Stimulated activated CD8-positive, alpha-beta memory T cell treated with anti-CD3 and anti-CD28 coated beads, Interleukin-2, amount 100 ng/mL, for 48 hours (primary cell): ENCODE data around the gene NPFFR1.
"Not testable (repeated sequence)": the region's sequence is repeated elsewhere in the genome, so short reads cannot be mapped to it uniquely, and the experiment has no call there.

ENCODE experiments used
- DNase-seq, 2 donors: peaks; one replicate each; pipeline ENCODE4 v3.0.0-alpha.2; 2020; ENCODE audit warnings: low read depth in 2 of 2

Gene NPFFR1

DNA sequence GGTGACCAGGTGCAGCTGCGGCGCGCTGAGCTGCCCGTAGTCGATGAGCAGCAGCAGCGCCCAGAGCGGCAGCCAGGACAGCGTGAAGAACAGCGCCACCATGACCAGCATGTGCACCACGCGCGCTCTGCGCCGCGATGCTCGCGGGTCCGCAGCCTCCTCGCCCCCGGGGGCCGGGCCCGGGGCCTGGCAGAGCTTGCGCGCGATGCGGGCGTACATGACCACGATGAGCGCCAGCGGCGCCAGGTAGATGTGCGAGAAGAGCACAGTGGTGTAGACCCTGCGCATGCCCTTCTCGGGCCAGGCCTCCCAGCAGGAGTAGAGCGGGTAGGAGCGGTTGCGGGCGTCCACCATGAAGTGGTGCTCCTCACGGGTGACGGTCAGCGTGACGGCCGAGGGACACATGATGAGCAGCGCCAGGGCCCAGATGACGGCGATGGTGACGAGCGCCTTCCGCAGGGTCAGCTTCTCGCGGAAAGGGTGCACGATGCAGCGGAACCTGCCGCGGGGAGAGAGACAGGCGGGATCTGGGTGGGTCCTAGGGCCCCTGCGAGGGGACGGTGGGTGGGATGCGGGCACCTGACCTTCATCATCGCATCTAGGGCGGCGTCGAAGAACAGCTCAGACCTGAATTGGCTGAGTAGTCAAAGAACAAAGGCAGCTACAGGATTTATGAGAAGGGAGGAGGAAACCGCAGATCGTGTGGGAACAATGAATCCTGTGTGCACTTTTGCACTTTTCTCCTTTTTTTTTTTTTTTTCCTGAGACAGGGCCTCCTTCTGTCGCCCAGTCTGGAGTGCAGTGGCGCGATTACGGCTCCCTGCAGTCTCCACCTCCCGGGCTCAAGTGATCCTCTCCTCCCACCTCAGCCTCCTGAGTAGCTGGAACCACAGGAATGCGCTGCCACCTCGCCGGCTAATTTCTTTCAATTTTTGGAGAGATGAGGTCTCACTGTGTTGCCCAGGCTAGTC, 28.2 kb downstream of the NPFFR1 start:
- DNase-seq = no peak

DNA sequence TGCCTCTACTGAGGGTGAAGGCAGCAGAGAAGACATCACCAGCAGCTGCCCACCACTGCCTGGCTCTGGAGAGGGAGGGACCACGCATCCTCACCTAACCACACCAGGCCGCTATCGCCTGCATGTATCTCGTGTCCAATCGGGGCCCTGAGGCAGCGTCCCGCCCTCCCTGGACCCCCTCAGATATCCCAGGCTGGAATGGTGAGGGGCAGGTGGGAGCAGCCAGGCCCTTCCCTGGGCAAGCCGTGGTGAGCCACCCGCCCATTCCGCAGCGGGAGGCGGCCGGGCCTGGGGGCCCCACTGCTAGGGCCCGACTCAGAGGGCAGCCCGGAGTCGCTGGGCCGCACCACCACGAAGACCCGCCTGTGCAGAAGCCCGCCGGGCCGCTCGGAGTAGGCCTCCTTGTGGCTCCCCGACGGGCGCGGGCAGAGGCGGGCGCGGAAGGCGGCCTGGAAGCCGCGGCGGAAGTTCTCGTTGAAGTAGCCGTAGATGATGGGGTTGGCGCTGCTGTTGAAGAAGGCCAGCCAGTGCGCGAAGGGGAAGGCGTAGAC, 29.0 kb downstream of the NPFFR1 start:
- DNase-seq = no peak

DNA sequence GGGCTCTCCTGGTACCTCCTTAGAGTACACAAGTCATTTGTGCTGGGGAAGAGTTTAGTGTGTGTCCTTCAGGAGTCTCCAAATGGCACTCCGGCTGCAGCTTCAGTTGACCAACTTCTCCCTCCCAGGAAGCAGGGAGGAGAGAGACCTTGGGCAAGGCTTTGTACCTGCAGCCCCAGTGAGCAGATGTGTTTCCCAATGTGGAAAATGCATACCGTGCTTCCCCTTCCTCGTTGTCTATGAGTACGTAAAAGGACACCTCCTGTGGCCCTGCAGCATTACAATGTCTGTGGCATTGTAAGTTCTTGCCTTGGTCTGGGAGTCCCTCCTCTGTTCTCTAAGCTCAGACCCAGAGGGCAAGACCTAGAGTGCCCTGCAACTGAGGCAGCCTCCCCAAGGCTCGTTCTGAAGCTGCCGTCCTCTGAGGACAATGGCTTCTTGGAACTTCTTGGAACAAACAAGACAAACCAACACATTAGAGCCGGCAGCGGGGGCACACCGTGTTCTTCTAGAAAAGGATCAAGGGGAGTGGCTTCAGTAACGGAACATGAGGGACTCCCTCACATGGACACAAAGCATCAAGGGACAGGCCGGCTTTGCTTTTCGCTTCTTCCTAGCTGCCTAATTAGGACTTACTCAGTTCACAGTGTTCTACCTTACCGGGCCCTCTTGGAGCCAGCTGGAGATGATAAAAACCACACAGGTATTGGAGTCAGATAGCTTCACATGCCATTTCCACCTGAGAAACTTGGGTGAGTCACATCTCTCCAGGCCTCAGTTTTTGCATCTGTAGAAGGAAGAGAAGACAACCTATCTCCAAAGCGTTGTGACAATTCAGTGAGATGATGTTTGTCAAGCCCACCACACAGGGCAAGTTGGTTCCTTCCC, 29.7 kb downstream of the NPFFR1 start:
- DNase-seq = no peak

DNA sequence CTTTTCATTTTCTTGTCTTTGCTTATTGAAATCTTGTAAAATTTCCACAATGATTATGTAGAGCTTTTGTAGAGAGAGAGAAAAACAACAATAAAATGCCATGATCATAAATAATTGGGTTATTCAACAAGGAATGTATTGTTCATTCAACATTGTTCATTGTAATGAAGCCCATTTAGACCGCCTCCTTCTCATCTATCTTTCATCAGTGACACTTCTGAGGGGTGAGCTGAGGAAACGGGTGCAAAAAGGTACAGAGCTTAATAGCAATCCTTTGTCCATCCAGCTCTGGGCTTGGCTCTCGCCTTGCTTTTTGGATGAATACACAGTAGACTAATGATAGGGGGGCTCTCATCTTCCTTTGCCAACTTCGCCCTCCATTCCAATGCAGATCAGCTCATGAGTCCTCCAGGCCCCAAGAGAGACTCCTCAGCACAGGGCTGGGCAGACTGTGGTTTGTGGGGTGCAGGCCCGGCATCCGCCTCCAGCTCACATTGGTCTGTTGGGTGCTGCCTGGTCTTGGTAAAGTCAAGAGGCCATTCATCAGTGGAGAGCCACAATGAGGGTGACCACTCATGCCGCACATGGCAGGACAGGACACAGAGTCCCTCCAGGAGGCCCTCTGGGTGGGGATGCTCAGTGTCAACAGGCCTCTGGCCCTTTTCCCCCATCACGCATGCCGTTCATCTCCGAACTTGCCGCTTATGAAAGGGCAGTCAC, 32.7 kb downstream of the NPFFR1 start:
- DNase-seq = no peak

DNA sequence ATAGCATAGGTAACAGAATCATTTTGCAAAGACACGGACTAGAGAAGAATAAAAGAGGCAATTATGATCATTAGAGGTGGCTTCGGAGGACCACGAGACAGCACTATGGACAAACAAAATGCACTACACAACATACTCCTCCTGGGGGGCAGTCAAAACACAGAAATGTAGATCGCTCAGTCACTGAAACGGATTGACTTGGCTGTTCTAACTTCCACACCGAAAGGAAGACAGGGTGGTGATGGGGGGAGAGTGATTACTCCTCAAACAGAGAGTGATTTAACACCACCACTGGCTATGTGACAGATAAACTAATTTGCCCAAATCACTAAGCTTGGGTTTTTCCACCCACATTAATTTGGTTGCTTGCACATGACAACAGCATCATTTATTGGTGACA, 36.4 kb downstream of the NPFFR1 start:
- DNase-seq = no peak

DNA sequence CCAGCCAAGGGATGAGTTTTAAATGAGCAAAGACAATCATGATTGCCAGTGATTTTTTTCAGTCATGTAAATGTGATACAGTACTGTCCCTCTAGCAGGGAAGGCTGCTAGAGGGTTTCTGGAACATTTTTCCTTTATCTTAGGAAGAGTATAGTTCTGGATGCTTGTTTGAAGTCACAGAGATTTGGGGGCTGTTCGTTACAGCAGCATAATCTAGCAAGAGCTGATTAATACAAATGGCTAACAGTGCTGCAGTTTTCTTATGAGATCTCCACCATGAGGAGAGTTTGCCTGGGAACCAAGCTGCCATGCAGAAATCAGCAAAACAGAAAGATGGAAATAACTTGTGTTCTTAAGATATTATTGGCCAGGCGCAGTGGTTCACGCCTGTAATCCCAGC, 42.7 kb downstream of the NPFFR1 start:
- DNase-seq = no peak

DNA sequence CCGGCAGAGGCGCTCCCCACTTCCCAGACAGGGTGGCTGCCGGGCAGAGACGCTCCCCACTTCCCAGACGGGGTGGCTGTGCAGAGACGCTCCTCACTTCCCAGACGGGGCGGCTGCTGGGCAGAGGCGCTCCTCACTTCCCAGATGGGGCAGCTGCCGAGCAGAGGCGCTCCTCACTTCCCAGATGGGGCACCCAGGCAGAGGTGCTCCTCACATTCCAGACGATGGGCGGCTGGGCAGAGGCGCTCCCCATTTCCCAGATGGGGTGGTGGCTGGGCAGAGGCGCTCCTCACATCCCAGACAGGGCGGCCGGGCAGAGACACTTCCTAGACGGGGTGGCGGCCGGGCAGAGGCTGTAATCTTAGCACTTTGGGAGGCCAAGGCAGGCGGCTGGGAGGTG, 43.8 kb downstream of the NPFFR1 start:
- DNase-seq = not testable (repeated sequence)

DNA sequence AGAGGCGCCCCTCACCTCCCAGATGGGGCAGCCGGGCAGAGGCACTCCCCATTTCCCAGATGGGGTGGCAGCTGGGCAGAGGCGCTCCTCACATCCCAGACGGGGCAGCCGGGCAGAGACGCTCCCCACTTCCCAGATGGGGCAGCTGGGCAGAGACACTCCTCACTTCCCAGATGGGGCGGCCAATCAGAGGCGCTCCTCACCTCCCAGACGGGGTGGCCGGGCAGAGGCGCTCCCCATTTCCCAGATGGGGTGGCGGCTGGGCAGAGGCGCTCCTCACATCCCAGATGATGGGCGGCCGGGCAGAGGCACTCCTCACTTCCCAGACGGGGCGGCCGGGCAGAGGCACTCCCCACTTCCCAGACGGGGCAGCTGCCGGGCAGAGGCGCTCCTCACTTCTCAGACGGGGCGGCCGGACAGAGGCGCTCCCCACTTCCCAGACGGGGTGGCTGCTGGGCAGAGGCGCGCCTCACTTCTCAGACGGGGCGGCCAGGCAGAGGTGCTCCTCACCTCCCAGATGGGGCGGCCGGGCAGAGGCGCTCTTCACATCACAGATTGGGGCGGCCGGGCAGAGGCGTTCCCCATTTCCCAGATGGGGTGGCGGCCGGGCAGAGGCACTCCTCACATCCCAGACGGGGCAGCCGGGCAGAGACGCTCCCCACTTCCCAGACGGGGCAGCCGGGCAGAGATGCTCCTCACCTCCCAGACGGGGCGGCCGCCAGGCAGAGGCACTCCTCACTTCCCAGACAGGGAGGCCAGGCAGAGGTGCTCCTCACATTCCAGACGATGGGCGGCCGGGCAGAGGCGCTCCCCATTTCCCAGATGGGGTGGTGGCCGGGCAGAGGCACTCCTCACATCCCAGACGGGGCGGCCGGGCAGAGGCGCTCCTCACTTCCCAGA, 44.5 kb downstream of the NPFFR1 start:
- not testable (repeated sequence) for DNase-seq

DNA sequence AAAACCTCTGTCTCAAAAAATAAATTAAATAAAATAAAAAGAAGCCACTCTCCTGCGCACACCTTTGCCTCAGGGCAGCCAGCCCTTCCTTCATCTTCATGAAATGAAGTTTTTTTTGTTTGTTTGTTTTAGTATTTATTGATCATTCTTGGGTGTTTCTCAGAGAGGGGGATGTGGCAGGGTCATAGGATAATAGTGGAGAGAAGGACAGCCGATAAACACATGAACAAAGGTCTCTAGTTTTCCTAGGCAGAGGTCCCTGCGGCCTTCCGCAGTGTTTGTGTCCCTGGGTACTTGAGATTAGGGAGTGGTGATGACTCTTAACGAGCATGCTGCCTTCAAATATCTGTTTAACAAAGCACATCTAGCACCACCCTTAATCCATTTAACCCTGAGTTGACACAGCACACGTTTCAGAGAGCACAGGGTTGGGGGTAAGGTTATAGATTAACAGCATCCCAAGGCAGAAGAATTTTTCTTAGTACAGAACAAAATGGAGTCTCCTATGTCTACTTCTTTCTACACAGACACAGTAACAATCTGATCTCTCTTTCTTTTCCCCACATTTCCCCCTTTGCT, 45.8 kb downstream of the NPFFR1 start:
- DNase-seq = not testable (repeated sequence)

DNA sequence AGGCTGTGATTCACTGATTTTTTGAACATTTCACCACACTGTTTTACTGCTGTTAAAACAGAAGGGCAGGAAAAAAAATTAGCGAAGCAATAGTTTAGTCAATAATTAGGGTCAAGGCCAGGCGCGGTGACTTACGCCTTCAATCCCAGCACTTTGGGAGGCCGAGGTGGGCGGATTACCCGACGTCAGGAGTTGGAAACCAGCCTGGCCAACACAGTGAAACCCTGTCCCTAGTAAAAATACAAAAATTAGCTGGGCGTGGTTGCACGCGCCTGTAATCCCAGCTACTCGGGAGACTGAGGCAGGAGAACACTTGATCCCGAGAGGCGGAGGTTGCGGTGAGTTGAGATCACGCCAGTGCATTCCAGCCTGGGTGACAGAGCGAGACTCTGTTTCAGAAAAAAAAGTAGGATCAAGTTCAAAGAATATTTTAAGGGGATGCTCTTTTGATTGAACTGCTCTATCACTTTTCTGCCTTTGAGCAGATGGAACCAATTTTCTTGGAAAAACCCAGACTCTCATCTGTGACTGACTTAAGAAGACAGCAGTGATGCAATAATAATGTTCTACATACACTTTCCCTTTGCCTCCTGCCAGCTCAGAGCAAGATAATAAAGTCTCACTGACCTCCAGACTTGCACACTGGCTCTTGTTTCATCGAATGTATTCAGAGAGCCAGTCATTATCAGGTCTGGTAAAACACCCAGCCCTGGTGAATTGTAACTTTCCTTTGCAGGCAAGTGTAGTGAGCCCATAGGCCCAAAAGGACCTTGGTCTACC, 48.9 kb downstream of the NPFFR1 start:
- no peak for DNase-seq

DNA sequence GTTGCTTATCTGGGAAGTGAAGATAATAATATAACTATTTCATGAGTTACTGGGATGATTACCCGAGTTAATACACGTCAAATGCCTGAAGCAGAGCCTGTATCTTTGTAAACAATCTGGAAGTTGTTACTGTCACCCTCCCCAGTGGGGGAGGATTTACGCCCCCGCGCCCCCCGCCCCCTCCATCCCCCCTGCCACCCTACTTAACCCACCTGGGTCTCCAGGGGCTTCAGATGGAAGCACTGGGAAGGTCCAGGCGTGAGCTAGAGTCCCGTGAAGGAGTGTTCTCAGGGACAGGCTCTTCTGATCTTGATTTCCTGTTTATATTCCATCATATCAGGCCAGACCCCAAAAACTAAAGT, 49.9 kb downstream of the NPFFR1 start:
- DNase-seq = no peak

DNA sequence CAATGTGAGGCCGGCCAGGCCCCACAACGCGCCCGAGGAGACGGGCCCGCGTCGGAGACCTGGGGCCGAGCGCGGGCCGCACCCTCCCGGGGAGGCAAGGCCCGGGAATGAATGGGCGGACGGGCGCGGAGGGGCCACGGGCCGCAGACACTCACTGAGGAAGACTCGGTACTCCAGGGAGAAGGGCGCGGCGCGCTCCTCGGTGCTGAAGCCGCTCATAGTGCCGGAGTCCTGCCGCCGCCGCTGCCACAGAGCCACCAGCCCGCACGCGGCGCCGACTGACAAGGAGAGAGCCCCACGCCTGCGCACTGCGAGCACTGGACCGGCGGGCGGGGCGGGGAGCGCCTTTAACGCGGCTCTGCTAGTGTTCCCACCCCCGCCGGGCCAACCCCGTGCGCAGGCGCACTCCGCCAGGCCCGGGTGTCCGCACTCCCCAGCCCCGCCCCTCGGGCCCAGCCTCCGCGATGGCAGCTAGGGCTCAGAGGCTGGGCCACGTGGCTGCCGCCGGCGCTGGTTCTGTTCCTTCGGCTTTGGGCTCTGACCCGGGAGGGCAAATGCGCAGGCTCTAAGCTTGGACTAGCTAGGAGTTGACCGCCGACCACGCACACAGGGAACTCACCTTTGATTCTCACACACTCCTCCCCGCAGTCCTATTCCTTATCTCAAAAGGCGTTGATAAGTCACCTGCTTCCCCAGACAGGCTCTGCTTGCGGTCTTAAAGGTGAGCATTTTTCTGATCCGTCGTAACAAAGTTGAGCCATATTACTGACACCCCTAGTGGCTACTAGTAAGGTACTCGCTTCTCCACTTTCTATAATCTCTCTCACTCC, 50.5 kb downstream of the NPFFR1 start, which contains the start of gene PPA1:
Gene PPA1, minus strand, starts transcription at position 321 of the 830 bp plus-strand sequence. Its CDS starts 102 bp downstream, at position 219.
- peak; percentile 98 to 100 for DNase-seq

DNA sequence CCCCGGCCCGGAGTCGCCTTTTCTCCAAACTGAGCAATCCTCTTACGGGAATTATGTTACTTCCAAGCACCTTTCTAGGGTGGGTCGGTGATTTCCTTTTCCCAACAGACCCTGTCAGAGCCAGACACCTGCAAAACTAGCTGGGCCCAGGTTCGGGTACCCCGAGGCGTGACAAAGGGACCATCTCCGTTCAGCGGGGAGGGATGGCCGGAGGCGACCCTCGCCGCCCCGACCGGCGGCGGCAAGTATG, 51.0 kb downstream of the NPFFR1 start:
- DNase-seq = peak in 1 of 2 donors; percentile 3

DNA sequence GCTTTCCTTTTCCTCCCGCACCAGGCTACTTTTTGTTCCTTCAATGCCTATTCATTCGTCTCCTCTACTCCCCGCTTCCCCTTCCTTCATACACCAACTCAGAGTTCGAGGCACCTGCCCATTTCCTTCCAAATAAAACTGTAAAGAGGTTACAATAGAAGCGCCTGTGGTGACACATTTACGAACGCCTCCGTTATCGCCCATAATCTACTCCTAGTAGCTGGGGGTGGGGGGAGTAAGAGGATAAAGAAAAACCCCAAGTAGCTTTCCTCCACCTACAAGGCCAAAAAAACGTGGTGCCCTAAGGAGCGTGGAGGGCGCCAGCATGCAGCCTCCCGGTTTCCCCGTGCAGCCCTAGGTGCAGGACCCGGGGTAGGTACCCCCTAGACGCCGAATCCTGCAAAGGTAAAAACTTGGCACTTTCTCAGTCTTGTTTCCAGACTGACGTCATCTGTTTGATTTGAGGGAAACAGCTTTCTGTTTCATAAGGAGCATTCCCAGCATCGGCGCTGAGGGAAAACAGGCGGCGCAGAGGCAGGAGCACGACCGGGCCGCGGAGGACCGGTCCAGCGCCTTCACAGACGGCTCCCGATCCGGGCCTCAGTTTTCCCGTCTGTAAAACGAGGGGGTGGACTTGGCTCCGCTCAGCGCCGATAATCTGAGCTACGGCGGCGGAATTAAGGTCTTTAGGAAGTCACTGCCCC, 51.5 kb downstream of the NPFFR1 start:
- DNase-seq = peak; percentile 9 to 18

DNA sequence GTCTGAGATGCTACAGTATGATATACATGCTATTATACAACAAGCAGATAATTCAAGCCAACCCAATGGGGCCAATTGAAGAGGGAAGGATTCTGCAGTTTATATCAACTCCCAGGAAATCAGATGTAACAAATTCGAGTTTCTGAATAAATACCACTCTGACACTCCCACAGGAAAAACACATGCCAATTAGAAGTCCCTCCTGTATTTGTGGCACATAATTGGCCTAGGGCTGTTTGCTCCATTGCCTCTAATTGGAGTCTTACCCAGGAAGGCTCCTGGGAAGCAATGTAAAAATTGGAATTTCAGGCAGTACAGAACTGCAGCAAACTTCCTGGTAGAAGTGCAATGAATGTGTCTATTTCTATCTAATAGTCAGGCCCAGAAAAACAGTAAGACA, 55.3 kb downstream of the NPFFR1 start:
- DNase-seq = no peak

DNA sequence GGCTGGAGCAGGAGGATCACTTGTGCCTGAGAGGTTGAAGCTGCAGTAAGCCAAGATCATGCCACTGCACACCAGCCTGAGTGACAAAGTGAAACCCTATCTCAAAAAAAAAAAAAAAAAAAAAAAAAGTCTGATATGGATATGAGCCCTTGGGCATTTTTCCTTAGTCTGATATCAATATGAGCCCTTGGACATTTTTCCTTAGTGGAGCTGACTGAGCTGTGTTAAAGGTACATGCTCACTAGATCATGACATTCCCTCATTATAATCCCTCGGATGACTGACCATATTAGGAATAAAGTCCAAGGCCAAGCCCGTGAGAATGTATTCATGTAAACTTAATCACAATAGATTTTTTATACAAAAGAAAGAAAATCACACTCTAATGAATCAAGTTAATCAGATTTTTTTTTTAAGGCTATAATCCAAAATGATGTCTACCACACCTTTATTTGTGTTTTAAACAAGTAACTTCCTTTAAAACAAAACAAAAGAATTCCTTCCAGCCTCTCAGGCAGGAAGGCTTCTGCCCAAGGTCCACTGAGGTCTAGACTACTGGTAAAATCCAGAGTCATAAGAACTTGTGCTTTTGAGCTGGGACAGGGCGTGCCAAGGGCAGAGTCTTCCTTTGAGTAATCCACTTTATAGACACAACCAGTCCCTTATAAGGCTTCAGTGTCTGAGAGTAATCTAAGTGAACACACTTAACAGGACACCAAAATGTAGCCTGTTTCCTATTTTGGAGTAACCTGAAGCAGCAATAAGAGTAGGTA, 56.1 kb downstream of the NPFFR1 start:
- no peak for DNase-seq

DNA sequence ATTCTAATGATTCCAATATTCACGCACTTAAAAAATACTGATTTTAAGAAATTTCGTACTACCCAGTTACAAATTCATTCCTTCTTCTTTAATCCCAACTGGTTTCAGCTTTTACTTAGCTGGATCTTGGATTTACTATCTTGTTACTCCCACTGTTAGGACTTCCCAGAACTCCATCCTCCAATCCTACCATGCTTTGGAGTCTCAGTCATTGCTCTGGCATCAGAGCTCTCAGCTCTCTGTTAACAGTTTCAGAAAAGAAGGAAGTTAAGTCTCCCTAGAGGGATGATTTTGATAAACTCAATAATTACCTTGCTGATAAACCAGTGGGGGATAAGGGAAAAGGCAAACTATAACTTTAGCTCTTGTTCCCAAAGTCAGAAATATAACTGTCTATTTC, 60.1 kb downstream of the NPFFR1 start:
- no peak for DNase-seq
